ENCODE data around the gene HYAL1.

Gene HYAL1

GRCh38 chr3:50292159-50293078 lies 11.0 kb downstream of the HYAL1 start, which contains the start of gene IFRD2 (continued):
- TF ChIP-seq GLI4 (tag by site-specific recombination; IDR thresholded peaks at IDR 0.05): no peak
- TF ChIP-seq PRDM6 (tag by site-specific recombination; IDR thresholded peaks at IDR 0.05): no peak
- TF ChIP-seq ZNF629 (tag by site-specific recombination; IDR thresholded peaks at IDR 0.05): peak; percentile 48; the same call in 1 of the 2 replicates
- TF ChIP-seq YY1 (tag by site-specific recombination; IDR thresholded peaks at IDR 0.05): peak; percentile 96
- no peak for TF ChIP-seq ZNF23 (tag by site-specific recombination; IDR thresholded peaks at IDR 0.05; ENCODE audit: borderline replicate concordance)
- TF ChIP-seq ZBTB48 (tag by site-specific recombination; IDR thresholded peaks at IDR 0.05): peak; percentile 67; the same call in 1 of the 2 replicates
- peak; percentile 62; the same call in 1 of the 2 replicates for TF ChIP-seq ZNF10 (tag by site-specific recombination; IDR thresholded peaks at IDR 0.05)
- TF ChIP-seq SP3 (tag by site-specific recombination; IDR thresholded peaks at IDR 0.05): peak; percentile 98
- peak; percentile 65; the same call in 1 of the 2 replicates for TF ChIP-seq ZNF335 (tag by site-specific recombination; conservative IDR thresholded peaks at IDR 0.05)
- no peak for TF ChIP-seq WT1 (tag by site-specific recombination; IDR thresholded peaks at IDR 0.05)
- 0 out of 2 replicates have a peak, but pooled peaks have one; percentile 11 for TF ChIP-seq ZFHX2 (tag by site-specific recombination; conservative IDR thresholded peaks at IDR 0.05)
- TF ChIP-seq ZNF660 (tag by site-specific recombination; IDR thresholded peaks at IDR 0.05): 0 out of 2 replicates have a peak, but pooled peaks have one; percentile 12
- 0 out of 2 replicates have a peak, but pooled peaks have one; percentile 31 for TF ChIP-seq ZNF324 (tag by site-specific recombination; IDR thresholded peaks at IDR 0.05)
- no peak for TF ChIP-seq ZNF677 (tag by site-specific recombination; IDR thresholded peaks at IDR 0.05)
- TF ChIP-seq ZSCAN30 (tag by site-specific recombination; IDR thresholded peaks at IDR 0.05): peak; percentile 25; the same call in 1 of the 2 replicates
- TF ChIP-seq SP2 (tag by site-specific recombination; IDR thresholded peaks at IDR 0.05): peak; percentile 58
- TF ChIP-seq REST (tag by site-specific recombination; IDR thresholded peaks at IDR 0.05): no peak
- peak; percentile 76 for TF ChIP-seq ZBTB11 (tag by site-specific recombination; conservative IDR thresholded peaks at IDR 0.05; ENCODE audit: low read depth)
- no peak for TF ChIP-seq ZNF449 (tag by site-specific recombination; IDR thresholded peaks at IDR 0.05)
- no peak for TF ChIP-seq ZNF623 (tag by site-specific recombination; IDR thresholded peaks at IDR 0.05)
- peak; percentile 53; the same call in 1 of the 2 replicates for TF ChIP-seq PATZ1 (tag by site-specific recombination; IDR thresholded peaks at IDR 0.05)
- TF ChIP-seq KLF17 (tag by site-specific recombination; IDR thresholded peaks at IDR 0.05): peak; percentile 73
- TF ChIP-seq KLF9 (tag by site-specific recombination; IDR thresholded peaks at IDR 0.05; ENCODE audit: low read depth): peak; percentile 78
